Spleen (tissue), 7 donors: ENCODE results near the gene MRO.

ENCODE experiments used
- POLR2A ChIP-seq, 3 donors: fragments of 450-650 bp; IDR thresholded peaks; one replicate each; pipeline ENCODE4 v1.5.1; 2017; ENCODE audit warnings: antibody characterized with exemption in 3 of 3, mild to moderate bottlenecking in 1 of 3
- POLR2AphosphoS5 ChIP-seq, 3 donors: sonication (generic); formaldehyde crosslinking; IDR thresholded peaks; one replicate each; pipeline ENCODE4 v1.5.1; 2017; ENCODE audit warnings: antibody characterized with exemption in 3 of 3
- TF ChIP-seq, protein P1 (sequence below), 11 experiments: fragments of 200-600 bp in 7 of 11; fragments of 450-650 bp in 4 of 11; sonication (generic) in 4 of 11; IDR thresholded peaks in 8 of 11; conservative IDR thresholded peaks in 3 of 11; 1 replicate in 7 of 11; 2 replicates in 4 of 11; pipeline versions ENCODE4 v1.4.0 to v1.8.0; 2016 to 2021; ENCODE audit warnings: antibody characterized with exemption in 11 of 11, inconsistent platforms in 4 of 11, mild to moderate bottlenecking in 1 of 11
- donor health status: DM: no; HTN: no; CAD: no; lungs with moderate emphysema.
- donor health status: DM: no; HTN: no; CAD: no.
- donor health status: DM: no; HTN: no; CAD: no.

DNA sequence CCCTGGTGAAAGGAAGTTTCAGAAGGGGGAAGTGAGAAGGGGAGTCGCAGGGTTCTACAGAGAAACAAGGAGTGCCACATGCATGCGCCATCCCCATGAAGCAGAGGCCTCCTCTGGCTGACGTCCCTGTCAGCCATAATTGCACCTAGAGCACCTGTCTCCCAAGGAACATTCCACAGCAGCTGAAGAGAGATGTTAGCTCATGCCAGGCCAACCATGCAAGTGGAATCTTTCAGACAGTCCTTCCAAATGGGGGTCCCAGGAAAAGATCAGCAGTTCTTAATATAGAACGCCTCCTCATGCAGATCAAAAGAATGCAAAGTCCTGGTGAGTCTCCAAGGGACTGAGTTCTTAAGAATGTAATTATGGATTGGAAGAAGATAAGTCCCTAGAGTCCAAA, 29.6 kb downstream of the MRO start:
- TF ChIP-seq, protein P1, sequence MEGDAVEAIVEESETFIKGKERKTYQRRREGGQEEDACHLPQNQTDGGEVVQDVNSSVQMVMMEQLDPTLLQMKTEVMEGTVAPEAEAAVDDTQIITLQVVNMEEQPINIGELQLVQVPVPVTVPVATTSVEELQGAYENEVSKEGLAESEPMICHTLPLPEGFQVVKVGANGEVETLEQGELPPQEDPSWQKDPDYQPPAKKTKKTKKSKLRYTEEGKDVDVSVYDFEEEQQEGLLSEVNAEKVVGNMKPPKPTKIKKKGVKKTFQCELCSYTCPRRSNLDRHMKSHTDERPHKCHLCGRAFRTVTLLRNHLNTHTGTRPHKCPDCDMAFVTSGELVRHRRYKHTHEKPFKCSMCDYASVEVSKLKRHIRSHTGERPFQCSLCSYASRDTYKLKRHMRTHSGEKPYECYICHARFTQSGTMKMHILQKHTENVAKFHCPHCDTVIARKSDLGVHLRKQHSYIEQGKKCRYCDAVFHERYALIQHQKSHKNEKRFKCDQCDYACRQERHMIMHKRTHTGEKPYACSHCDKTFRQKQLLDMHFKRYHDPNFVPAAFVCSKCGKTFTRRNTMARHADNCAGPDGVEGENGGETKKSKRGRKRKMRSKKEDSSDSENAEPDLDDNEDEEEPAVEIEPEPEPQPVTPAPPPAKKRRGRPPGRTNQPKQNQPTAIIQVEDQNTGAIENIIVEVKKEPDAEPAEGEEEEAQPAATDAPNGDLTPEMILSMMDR (IDR thresholded peaks at IDR 0.05 in 8 of 11, conservative IDR thresholded peaks at IDR 0.05 in 3 of 11), result no peak
- TF ChIP-seq POLR2A (IDR thresholded peaks at IDR 0.05), result no peak
- TF ChIP-seq POLR2AphosphoS5 (IDR thresholded peaks at IDR 0.05), result no peak
